RWPE2 (cell line): Measurements from ENCODE around the gene DNAJC5.
A peak's percentile ranks its signal among the peaks of the same experiment; 100 is the strongest.

Experiments
- ATAC-seq: fragments of 200-7000 bp; cut with Tn5 transposase; 3 replicates; pipeline ENCODE4 v1.9.1; 2021; ENCODE audit warnings: low read depth
- DNase-seq: peaks from one replicate; pipeline ENCODE4 v3.0.0-alpha.2; 2020; ENCODE audit warnings: low spot score
- H3K27ac ChIP-seq: fragments of 450-650 bp; 2 replicates; pipeline ENCODE4 v1.5.1; 2017; ENCODE audit warnings: mild to moderate bottlenecking; ENCODE audit not compliant: poor library complexity, severe bottlenecking
- H3K27me3 ChIP-seq: fragments of 250-450 bp; sonication (Bioruptor Pico); 2 replicates; pipeline ENCODE4 v1.5.1; 2021; ENCODE audit warnings: mild to moderate bottlenecking, moderate library complexity; ENCODE audit not compliant: insufficient read depth, poor library complexity, severe bottlenecking
- H3K36me3 ChIP-seq: fragments of 250-450 bp; sonication (Bioruptor Pico); 2 replicates; pipeline ENCODE4 v1.5.1; 2020; ENCODE audit warnings: low read depth, mild to moderate bottlenecking, moderate library complexity
- H3K4me1 ChIP-seq: fragments of 250-450 bp; sonication (Bioruptor Pico); 2 replicates; pipeline ENCODE4 v1.5.1; 2021; ENCODE audit warnings: mild to moderate bottlenecking, moderate library complexity; ENCODE audit not compliant: insufficient read depth, poor library complexity, severe bottlenecking
- H3K4me3 ChIP-seq: fragments of 250-450 bp; sonication (Bioruptor Pico); 2 replicates; pipeline ENCODE4 v1.5.1; 2021; ENCODE audit warnings: mild to moderate bottlenecking, moderate library complexity; ENCODE audit not compliant: severe bottlenecking
- H3K9me3 ChIP-seq: fragments of 250-450 bp; sonication (Bioruptor Pico); 2 replicates; pipeline ENCODE4 v1.5.1; 2021; ENCODE audit warnings: mild to moderate bottlenecking, moderate library complexity; ENCODE audit not compliant: severe bottlenecking
- TF ChIP-seq, protein P1 (sequence below): fragments of 450-650 bp; IDR thresholded peaks from one replicate; pipeline ENCODE4 v1.5.1; 2017; ENCODE audit warnings: mild to moderate bottlenecking, moderate library complexity; ENCODE audit not compliant: poor library complexity, severe bottlenecking

DNAJC5 gene

DNA sequence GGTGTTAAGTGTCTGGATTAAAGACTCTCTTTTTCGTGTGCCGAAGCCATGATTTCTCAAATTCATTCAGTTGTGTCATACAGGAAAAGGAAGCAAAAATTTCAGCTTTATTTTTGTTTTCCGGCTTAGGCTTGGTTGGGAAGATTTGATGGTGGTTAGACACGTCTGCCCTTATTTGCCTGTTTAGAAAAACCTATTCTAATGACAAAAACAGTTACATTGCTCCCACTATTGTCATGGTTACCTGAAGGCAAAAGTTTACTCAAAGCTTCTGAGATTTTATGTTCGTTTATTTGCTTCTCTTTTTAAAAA, 982 bp downstream of the DNAJC5 start:
- Histone ChIP-seq H3K27me3 (no peaks in the 10 kb centered on the region), H3K9me3 (no peaks in the 10 kb centered on the region), H3K4me3 (peak overlapping the region; percentile 38), H3K4me1 (peaks cover 13% of the 10 kb centered on the region), H3K27ac (peak overlapping the region; percentile 82), H3K36me3 (peaks cover 44% of the 10 kb centered on the region)
- TF ChIP-seq, protein P1, sequence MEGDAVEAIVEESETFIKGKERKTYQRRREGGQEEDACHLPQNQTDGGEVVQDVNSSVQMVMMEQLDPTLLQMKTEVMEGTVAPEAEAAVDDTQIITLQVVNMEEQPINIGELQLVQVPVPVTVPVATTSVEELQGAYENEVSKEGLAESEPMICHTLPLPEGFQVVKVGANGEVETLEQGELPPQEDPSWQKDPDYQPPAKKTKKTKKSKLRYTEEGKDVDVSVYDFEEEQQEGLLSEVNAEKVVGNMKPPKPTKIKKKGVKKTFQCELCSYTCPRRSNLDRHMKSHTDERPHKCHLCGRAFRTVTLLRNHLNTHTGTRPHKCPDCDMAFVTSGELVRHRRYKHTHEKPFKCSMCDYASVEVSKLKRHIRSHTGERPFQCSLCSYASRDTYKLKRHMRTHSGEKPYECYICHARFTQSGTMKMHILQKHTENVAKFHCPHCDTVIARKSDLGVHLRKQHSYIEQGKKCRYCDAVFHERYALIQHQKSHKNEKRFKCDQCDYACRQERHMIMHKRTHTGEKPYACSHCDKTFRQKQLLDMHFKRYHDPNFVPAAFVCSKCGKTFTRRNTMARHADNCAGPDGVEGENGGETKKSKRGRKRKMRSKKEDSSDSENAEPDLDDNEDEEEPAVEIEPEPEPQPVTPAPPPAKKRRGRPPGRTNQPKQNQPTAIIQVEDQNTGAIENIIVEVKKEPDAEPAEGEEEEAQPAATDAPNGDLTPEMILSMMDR, result no peak
- ATAC-seq (no peak), DNase-seq (no peak)

GRCh38 chr20:63896264-63897105, 1.6 kb downstream of the DNAJC5 start:
- H3K27ac ChIP-seq, result peak overlapping the region; percentile 82
- no peaks in the 10 kb centered on the region for H3K27me3 ChIP-seq
- DNase-seq (no peak), ATAC-seq (peak; percentile 31)
- H3K4me1 ChIP-seq, result peaks cover 13% of the 10 kb centered on the region
- H3K4me3 ChIP-seq, result peak overlapping the region; percentile 38
- TF ChIP-seq, protein P1, result no peak
- H3K9me3 ChIP-seq, result no peaks in the 10 kb centered on the region
- peaks cover 44% of the 10 kb centered on the region for H3K36me3 ChIP-seq

- H3K9me3 ChIP-seq, result no peaks in the 10 kb centered on the region
- no peak overlapping the region for H3K4me3 ChIP-seq
- H3K4me1 ChIP-seq, result peaks cover 20% of the 10 kb centered on the region
- no peak overlapping the region for H3K27ac ChIP-seq
- ATAC-seq (no peak), DNase-seq (no peak)
- TF ChIP-seq, protein P1, result no peak
- no peaks in the 10 kb centered on the region for H3K27me3 ChIP-seq
- peaks cover 48% of the 10 kb centered on the region for H3K36me3 ChIP-seq
These were observed 3.1 kb downstream of the DNAJC5 start for GRCh38 chr20:63897978-63898561.

DNA sequence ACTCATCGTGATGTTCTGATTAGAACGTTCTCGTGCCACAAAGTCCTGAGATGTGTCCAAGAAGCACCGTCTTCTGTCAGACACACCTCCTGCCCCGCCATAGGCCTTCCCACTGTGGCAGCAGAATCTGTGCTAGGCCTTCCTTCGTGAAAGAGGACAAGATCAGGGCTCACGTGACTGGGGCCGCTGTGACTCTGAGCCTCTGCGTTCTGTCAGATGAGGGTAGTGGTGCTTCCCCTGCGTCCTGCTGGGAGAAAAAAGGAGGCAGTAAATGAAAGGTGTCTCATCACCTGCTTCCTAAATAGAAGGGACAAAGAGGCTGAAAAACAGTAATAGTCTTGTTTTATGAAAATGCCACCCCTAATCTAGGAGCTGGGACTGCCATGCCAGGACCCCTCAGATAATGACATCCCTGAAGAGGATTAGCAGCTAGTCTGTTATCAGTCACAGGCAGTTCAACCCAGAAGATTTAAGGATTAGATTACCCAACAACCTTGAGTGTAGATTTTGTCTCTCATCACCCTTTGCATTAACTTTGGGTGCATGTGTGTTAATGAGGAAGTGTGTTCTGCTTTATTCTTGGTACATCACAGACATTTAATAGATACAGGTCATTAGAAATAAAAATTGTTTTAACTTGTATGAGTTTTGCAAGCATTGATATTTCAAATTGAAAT, 4.1 kb downstream of the DNAJC5 start:
- ATAC-seq, result no peak
- TF ChIP-seq, protein P1, result no peak
- no peak overlapping the region for H3K4me3 ChIP-seq
- peaks cover 17% of the 10 kb centered on the region for H3K4me1 ChIP-seq
- H3K27me3 ChIP-seq, result no peaks in the 10 kb centered on the region
- H3K36me3 ChIP-seq, result peaks cover 55% of the 10 kb centered on the region
- no peak for DNase-seq
- no peak overlapping the region for H3K27ac ChIP-seq
- H3K9me3 ChIP-seq, result no peaks in the 10 kb centered on the region
